CD4-positive, alpha-beta T cell (primary cell): ENCODE results near the gene CDC45. TPM values are rescaled to one million over a fixed set of nuclear protein-coding genes. Genes with fewer than 3 reads are reported as not detected.

Experiments
- ATAC-seq: fragments of 200-7000 bp; cut with Tn5 transposase; one replicate; pipeline ENCODE4 v1.10.0; 2022; ENCODE audit warnings: mild to moderate bottlenecking; ENCODE audit not compliant: poor library complexity
- CTCF ChIA-PET: fragments of 350-600 bp; sonication (Branson Sonifier 250); formaldehyde crosslinking; loops from one replicate; lab custom pipeline; 2021; ENCODE audit warnings: antibody characterized with exemption, inconsistent platforms; lab: Charles Lee
- POLR2A ChIA-PET: fragments of 350-600 bp; sonication (Branson Sonifier 250); formaldehyde crosslinking; loops from one replicate; lab custom pipeline; 2021; ENCODE audit warnings: antibody characterized with exemption, inconsistent platforms; lab: Charles Lee
- DNase-seq, 14 experiments: peaks; one replicate each; pipeline ENCODE4 v3.0.0-alpha.2; 2013 to 2020; ENCODE audit warnings: mixed read lengths in 2 of 14
- H3K27ac ChIP-seq, 2 donors: one replicate each; pipeline versions ENCODE4 v1.5.1 to v1.7.0; 2013; ENCODE audit warnings: low read length in 2 of 2, low read depth in 1 of 2, mild to moderate bottlenecking in 1 of 2
- H3K27me3 ChIP-seq, 2 experiments: 1 replicate in 1 of 2; 2 replicates in 1 of 2; pipeline versions ENCODE4 v1.6.1 to v1.7.0; 2013; ENCODE audit warnings: low read length in 2 of 2, control low read depth in 1 of 2, mild to moderate bottlenecking in 1 of 2, moderate library complexity in 1 of 2; ENCODE audit not compliant: insufficient read depth in 2 of 2, control insufficient read depth in 1 of 2
- H3K36me3 ChIP-seq: one replicate; pipeline ENCODE4 v1.6.1; 2013; ENCODE audit warnings: low read length, control low read depth; ENCODE audit not compliant: insufficient read depth
- H3K4me1 ChIP-seq: one replicate; pipeline ENCODE4 v1.6.1; 2013; ENCODE audit warnings: low read length, control low read depth; ENCODE audit not compliant: insufficient read depth
- H3K4me3 ChIP-seq: one replicate; pipeline ENCODE4 v1.5.1; 2013; ENCODE audit warnings: mild to moderate bottlenecking, low read length, moderate library complexity
- H3K9me3 ChIP-seq, 2 experiments: 1 replicate in 1 of 2; 2 replicates in 1 of 2; pipeline versions ENCODE4 v1.6.1 to v1.7.0; 2013; ENCODE audit warnings: low read length in 2 of 2, mild to moderate bottlenecking in 2 of 2, control low read depth in 1 of 2, moderate library complexity in 1 of 2; ENCODE audit not compliant: control insufficient read depth in 1 of 2, insufficient read depth in 1 of 2
- H3K27ac Mint-ChIP-seq: one replicate; pipeline ENCODE4 v1.8.0; 2020; ENCODE audit warnings: mixed read lengths
- H3K27me3 Mint-ChIP-seq: one replicate; pipeline ENCODE4 v1.8.0; 2021; ENCODE audit warnings: mixed read lengths
- H3K36me3 Mint-ChIP-seq: one replicate; pipeline ENCODE4 v1.8.0; 2021; ENCODE audit warnings: low read depth, mixed read lengths
- H3K4me1 Mint-ChIP-seq: one replicate; pipeline ENCODE4 v1.8.0; 2021; ENCODE audit warnings: low read depth, mixed read lengths
- H3K4me3 Mint-ChIP-seq: one replicate; pipeline ENCODE4 v1.8.0; 2020; ENCODE audit warnings: mild to moderate bottlenecking, mixed read lengths
- H3K9me3 Mint-ChIP-seq: one replicate; pipeline ENCODE4 v1.8.0; 2020; ENCODE audit warnings: mixed read lengths
- intact Hi-C, 2 experiments: fragments of 100-400 bp; cut with DNase I in 1 of 2; cut with micrococcal nuclease in 1 of 2; formaldehyde crosslinking; loops; one replicate each; pipeline versions ENCODE4 v1.15.1 to v1.9.0; 2023 to 2025; cut with DNase I, micrococcal nuclease
- total RNA-seq, 174 experiments: library from RNA in 2 of 174; stranded (reverse) in 2 of 174; gene quantifications; one replicate each; pipeline ENCODE4 v1.2.3 and lab custom pipeline; 2021 to 2026
- TF ChIP-seq, protein P1 (sequence below): fragments of 200-600 bp; IDR thresholded peaks from one replicate; pipeline ENCODE4 v1.8.0; 2022; ENCODE audit warnings: antibody characterized with exemption, mild to moderate bottlenecking

CDC45 gene
- total RNA-seq, 2 experiments from 2014 or later: 0.75 to 0.82 TPM

DNA sequence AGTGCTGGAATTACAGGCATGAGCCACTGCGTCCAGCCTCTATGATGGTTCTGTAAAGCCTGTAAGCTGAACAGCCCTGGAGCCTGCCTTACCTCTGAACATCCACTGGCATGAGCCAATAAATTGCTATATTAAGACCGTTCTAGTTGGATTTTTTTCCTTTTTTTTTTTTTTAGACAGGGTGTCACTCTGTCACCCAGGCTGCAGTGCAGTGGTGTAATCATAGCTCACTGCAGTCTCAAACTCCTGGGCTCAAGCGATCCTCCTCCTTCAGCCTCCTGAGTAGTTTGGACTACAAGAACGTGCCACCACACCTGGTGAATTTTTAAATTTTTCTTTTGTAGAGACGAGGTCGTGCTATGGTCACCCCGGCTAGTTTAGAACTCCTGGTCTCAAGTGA, 70.7 kb downstream of the CDC45 start:
- Histone ChIP-seq H3K4me1 (no peaks in the 10 kb centered on the region), H3K36me3 (no peaks in the 10 kb centered on the region), H3K27ac (no peak overlapping the region), H3K9me3 (peaks cover 0 to 5% of the 10 kb centered on the region in 2 experiments), H3K4me3 (no peak overlapping the region), H3K27me3 (no peaks in the 10 kb centered on the region)
- no peak for DNase-seq
- TF ChIP-seq, protein P1, sequence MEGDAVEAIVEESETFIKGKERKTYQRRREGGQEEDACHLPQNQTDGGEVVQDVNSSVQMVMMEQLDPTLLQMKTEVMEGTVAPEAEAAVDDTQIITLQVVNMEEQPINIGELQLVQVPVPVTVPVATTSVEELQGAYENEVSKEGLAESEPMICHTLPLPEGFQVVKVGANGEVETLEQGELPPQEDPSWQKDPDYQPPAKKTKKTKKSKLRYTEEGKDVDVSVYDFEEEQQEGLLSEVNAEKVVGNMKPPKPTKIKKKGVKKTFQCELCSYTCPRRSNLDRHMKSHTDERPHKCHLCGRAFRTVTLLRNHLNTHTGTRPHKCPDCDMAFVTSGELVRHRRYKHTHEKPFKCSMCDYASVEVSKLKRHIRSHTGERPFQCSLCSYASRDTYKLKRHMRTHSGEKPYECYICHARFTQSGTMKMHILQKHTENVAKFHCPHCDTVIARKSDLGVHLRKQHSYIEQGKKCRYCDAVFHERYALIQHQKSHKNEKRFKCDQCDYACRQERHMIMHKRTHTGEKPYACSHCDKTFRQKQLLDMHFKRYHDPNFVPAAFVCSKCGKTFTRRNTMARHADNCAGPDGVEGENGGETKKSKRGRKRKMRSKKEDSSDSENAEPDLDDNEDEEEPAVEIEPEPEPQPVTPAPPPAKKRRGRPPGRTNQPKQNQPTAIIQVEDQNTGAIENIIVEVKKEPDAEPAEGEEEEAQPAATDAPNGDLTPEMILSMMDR: no peak
- Mint-ChIP-seq H3K4me3 (no peak overlapping the region), H3K27ac (no peak overlapping the region), H3K4me1 (no peaks in the 10 kb centered on the region), H3K36me3 (no peaks in the 10 kb centered on the region), H3K27me3 (no peaks in the 10 kb centered on the region), H3K9me3 (no peaks in the 10 kb centered on the region)
- intact Hi-C loops: no loop called here
- no peak for ATAC-seq
- ChIA-PET CTCF (no interaction called here), POLR2A (no interaction called here)

DNA sequence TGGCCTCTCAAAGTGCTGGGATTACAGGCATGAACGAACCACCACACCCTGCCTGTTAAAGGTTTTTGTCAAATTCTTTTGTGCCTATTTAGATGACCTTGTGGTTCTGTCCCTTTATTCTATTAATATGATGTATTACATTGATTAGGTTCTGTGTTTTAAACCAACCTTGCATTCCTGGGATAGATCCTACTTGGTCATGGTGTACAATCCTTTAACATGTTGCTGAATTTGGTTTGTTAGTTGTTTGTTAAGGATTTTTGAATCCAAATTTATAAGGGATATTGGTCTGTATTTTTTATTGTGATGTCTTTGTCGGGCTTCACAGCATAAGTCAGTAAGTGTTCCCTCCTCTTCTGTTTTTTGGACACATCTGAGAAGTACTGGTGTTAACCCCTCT, 73.5 kb downstream of the CDC45 start:
- intact Hi-C loops: no loop called here

DNA sequence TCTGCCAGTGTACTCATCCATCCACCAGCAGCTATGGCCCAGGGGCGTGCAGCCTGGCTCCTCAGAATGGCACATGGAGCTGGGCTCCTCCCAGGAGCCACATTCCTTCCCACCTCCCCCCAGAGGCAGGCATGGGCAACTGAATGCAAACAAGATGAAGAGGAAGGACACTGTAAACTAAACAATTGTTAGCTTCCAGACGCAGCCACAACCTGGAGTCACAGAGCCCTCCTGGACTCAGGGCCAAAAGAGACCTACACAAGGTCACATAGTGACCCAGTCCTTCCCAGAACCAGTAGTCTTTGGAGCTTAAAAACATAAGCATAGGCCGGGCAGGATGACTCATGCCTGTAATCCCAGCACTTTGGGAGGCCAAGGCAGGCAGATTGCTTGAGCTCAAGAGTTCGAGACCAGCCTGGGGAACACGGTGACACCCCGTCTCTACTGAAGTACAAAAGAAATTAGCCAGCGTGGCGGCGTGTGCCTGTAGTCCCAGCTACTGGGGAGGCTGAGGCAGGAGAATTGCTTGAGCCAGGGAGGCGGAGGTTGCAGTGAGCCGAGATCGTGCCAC, 75.2 kb downstream of the CDC45 start:
- peaks cover 0 to 5% of the 10 kb centered on the region in 2 experiments for H3K9me3 ChIP-seq
- CTCF ChIA-PET: no interaction called here
- H3K27ac Mint-ChIP-seq: no peak overlapping the region
- DNase-seq (no peak), ATAC-seq (no peak)
- H3K27me3 Mint-ChIP-seq: no peaks in the 10 kb centered on the region
- H3K4me1 ChIP-seq: no peaks in the 10 kb centered on the region
- POLR2A ChIA-PET: no interaction called here
- H3K36me3 Mint-ChIP-seq: no peaks in the 10 kb centered on the region
- no peaks in the 10 kb centered on the region for H3K27me3 ChIP-seq
- no peak overlapping the region for H3K4me3 Mint-ChIP-seq
- no peaks in the 10 kb centered on the region for H3K4me1 Mint-ChIP-seq
- intact Hi-C loops: no loop called here
- H3K36me3 ChIP-seq: no peaks in the 10 kb centered on the region
- TF ChIP-seq, protein P1: no peak
- H3K4me3 ChIP-seq: no peak overlapping the region
- no peaks in the 10 kb centered on the region for H3K9me3 Mint-ChIP-seq
- H3K27ac ChIP-seq: no peak overlapping the region

More for the DNA sequence above, 73.5 kb downstream of the CDC45 start:
- TF ChIP-seq, protein P1: no peak
- Mint-ChIP-seq H3K36me3 (no peaks in the 10 kb centered on the region), H3K9me3 (no peaks in the 10 kb centered on the region), H3K4me1 (no peaks in the 10 kb centered on the region), H3K27ac (no peak overlapping the region), H3K27me3 (no peaks in the 10 kb centered on the region), H3K4me3 (no peak overlapping the region)
- Histone ChIP-seq H3K9me3 (peaks cover 0 to 5% of the 10 kb centered on the region in 2 experiments), H3K4me3 (no peak overlapping the region), H3K27me3 (no peaks in the 10 kb centered on the region), H3K4me1 (no peaks in the 10 kb centered on the region), H3K27ac (no peak overlapping the region), H3K36me3 (no peaks in the 10 kb centered on the region)
- ChIA-PET CTCF (interaction anchor here (1.2 kb wide), 1 partner anchor 17 kb away, joined by 4 read pairs; no protein-coding TSS in a partner anchor), POLR2A (no interaction called here)
- ATAC-seq (no peak), DNase-seq (no peak)
